GM18951 (cell line): ENCODE measurements around the gene ITIH3.

ENCODE experiments used
- POLR2A ChIP-seq: IDR thresholded peaks from 4 replicates; pipeline ENCODE4 v1.6.1; 2011; ENCODE audit warnings: mild to moderate bottlenecking; ENCODE audit not compliant: insufficient read length, insufficient read depth; ENCODE audit errors: extremely low read depth
- in situ Hi-C: fragments of 300-500 bp; cut with MboI; formaldehyde crosslinking; loops from one replicate; pipeline ENCODE4 v1.12.0; 2022; ENCODE audit warnings: low sequenced_read_pairs, mixed read lengths, inconsistent platforms; ENCODE audit not compliant: unreplicated experiment

Gene ITIH3

DNA sequence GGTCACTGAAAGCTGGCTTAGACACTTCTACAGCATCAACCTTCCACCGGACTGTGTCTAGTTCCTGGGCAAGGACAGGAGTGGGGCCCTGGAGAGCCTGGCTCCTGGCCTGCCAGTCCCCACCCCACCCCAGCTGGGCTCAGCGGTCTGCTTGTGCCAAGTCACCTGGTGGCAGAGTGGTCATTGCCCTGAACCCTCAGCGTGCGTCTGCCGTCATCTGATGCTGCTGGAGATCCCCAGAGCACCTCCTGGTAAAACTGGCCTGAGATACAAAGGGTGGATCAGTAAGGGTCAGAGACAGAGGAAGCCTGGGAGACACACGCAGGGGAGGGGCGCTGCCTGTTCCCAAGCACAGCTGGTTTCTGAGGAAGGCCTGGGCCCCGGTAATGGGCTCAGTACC, 19.2 kb downstream of the ITIH3 start:
- in situ Hi-C loops = no loop called here

DNA sequence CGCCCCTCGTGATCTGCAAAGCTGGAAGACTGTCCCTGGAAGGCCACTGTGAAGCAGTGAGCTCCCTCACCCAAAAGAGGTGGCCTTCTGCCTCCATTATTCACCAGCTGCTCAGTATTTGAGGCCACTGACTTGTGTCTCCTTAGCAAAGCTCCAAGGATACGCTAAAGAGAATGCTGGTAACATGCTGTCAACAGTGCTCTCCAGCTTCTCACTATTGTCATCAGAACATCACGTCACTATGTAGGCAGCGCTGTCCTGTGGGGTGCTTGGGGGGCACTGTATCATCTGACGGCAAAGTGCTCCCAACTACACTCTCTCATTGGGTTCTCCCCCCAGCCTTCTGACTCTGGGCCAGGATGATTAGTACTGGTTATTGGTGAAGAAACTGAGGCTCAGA, 21.6 kb downstream of the ITIH3 start:
- TF ChIP-seq POLR2A = no peak
- in situ Hi-C loops = no loop called here

More for the DNA sequence above, 19.2 kb downstream of the ITIH3 start:
- no peak for TF ChIP-seq POLR2A

- in situ Hi-C loops = no loop called here
- no peak for TF ChIP-seq POLR2A
Observed at GRCh38 chr3:52816654-52817053, 22.1 kb downstream of the ITIH3 start.

- in situ Hi-C loops = no loop called here
- TF ChIP-seq POLR2A = no peak
Observed at GRCh38 chr3:52817221-52817620, 22.6 kb downstream of the ITIH3 start.

GRCh38 chr3:52817860-52818259, 23.3 kb downstream of the ITIH3 start:
- no peak for TF ChIP-seq POLR2A
- in situ Hi-C loops = no loop called here

DNA sequence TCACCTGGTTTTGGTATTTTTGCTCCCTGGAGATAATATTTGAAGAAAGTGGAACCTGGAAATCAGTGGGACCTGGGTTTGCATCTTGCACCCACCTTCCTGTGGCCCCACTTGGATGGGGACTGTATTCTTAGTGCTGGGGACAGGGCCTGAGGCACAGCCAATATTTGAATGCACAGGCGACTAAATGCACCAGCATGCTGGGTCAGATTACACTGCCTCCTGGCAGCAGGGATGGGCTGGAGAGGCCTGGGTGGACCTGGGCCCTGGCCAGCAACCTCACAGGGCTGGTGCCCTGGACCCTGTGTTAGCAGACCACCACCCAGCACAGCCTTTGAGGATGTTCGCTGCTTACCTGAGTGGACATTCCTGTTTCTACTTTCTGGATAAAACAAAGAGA, 25.3 kb downstream of the ITIH3 start:
- in situ Hi-C loops = no loop called here

GRCh38 chr3:52820736-52821135, 26.1 kb downstream of the ITIH3 start:
- in situ Hi-C loops = no loop called here
- TF ChIP-seq POLR2A = no peak

More for the DNA sequence above, 25.3 kb downstream of the ITIH3 start:
- no peak for TF ChIP-seq POLR2A

DNA sequence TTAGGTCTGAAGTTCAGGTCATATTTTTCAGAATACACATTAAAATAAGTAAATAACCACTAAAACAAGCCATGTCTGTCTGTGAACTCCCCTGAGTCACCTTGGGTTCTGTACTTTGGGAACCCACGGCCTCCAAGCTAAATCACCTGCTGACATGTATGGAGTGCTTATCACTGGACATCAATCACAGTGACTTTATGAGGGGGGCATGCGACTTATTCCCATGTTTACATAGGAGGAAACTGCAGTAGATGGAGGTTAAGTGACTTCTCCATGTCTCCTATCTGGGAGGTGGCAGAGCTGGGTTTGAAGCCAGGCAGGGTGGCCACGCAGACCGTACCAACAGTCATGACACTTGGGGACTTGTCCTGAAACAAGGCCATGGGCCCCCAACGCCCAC, 27.8 kb downstream of the ITIH3 start:
- in situ Hi-C loops = no loop called here
- TF ChIP-seq POLR2A = no peak

DNA sequence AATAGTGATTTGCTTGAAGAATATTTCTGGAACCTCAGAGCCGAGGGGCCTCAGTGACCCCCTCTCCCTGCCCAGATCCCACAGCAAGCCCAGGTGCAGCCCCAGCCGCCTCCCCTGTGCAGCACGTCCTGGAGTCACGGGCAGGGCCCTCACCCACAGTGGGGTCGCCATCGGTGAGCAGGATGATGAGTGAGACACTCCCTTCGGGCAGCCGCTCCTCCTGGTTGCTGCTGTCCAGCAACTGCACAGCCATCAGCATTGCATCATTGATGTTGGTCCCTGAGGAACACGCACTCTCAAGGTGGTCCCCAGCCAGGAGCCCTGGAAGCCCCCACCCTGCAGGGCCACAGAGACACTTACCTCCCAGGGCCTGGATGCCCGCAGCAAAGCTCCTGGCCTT, 29.4 kb downstream of the ITIH3 start:
- in situ Hi-C loops = no loop called here
- no peak for TF ChIP-seq POLR2A

GRCh38 chr3:52827441-52827840, 32.8 kb downstream of the ITIH3 start:
- no peak for TF ChIP-seq POLR2A
- in situ Hi-C loops = no loop called here

DNA sequence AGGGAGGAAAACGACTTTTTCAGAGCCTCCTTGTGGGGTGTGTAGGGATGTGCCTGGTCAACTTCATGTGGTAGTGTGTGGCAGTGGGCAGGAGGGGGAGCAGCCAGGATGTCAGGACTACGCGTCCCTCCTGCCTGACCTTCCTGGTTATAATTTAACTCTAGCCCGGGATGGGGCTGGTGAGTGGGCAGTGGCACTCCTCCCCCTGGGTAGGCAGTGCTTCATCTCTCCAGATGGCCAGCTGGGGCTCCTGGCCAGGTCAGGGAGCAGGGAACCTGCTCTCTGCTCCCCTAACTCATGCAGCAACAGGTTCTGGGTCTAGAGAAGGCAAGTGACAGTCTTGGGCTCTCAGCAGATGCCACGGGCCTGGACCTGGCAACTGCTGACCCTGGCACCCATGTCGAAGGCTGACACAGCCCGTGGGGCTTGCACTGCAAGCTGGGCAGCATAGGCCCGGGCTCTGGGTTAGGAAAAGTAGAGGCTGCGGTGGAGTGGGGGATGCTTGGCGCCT, 33.3 kb downstream of the ITIH3 start:
- TF ChIP-seq POLR2A = no peak
- in situ Hi-C loops = no loop called here

- TF ChIP-seq POLR2A = no peak
- in situ Hi-C loops = no loop called here
Observed at GRCh38 chr3:52829482-52829881, 34.9 kb downstream of the ITIH3 start.

DNA sequence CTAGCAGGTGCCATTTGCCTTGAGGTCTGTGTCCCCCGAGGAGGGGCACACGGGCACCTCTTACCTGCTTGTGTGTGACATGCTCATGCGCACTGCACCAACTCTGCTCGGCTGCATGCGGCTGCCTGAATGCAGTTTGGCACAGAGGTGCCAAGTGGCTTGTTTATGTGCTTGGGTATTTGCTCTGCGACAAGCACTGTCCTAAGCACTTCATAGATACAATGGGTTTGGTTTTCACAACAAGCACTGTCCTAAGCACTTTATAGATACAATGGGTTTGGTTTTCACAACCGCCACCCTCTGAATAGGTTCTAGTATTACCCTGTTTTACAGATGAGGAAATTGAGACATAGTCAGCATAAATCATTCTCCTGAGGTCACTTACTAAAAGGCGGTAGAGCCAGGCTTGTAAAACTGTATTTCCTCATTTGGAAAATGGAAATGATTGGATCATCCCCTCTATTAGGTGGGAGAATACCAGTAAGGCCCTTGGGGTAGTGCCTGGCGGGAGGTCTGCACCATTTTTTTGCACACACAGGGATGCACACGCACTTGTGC, 35.4 kb downstream of the ITIH3 start:
- in situ Hi-C loops = no loop called here

DNA sequence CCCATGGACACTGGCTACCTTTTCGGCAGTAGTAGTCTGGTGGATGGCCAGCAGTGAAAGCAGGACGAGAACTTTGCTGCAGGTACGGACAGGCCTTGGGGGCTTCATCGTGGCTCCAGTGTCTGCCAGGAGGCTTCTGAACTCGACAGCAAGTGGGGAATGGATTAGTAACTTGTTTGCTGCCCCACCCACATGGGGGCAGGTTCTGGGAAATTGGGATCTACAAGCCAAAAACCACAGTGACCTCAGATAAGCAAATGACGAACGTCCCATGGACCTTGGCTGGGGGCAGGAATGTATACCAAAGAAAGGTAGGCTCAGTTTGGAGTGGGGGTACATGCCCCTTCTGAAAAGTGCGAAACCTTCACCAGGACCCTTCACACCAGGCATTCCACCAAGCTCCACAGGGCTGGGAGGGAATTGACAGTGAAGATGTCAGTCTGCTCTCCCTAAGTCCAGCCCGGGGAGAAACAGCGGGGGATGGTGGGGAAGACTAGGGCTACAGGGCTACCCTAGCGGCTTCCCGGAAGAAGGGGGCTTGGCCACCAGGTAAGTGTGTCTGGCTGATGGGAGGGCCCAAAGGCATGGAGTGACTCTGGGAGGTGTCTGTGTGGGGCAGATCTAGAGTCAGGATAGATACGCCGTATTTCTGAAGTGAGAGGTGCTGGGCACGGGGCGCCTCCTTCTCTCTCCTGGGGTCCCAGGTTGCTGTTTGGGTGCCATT, 36.1 kb downstream of the ITIH3 start, which contains the start of gene ITIH4:
Gene ITIH4, minus strand, starts transcription at position 138 of the 724 bp plus-strand sequence. Its CDS starts 30 bp downstream, at position 108.
- TF ChIP-seq POLR2A = no peak
- in situ Hi-C loops = no loop called here

More for the DNA sequence above, 35.4 kb downstream of the ITIH3 start:
- no peak for TF ChIP-seq POLR2A

- TF ChIP-seq POLR2A = no peak
- in situ Hi-C loops = no loop called here
Observed at GRCh38 chr3:52831500-52832301, 37.1 kb downstream of the ITIH3 start.
